ENCODE measurements around the gene GRIN2B. TPM values are rescaled to one million over a fixed set of nuclear protein-coding genes. Genes with fewer than 3 reads are reported as not detected.

GRIN2B gene
- total RNA-seq, 1 donor from 2014 or later = 0.02 TPM

GRCh38 chr12:13973996-13974395, 7.4 kb downstream of the GRIN2B start:
- no peaks in the 10 kb centered on the region for H3K4me1 Mint-ChIP-seq (ENCODE audit: low read depth, unreplicated experiment)
- no peak overlapping the region for H3K27ac Mint-ChIP-seq (ENCODE audit: unreplicated experiment)
- no peaks in the 10 kb centered on the region for H3K36me3 Mint-ChIP-seq (ENCODE audit: unreplicated experiment)
- H3K9me3 Mint-ChIP-seq (ENCODE audit: unreplicated experiment) = peaks cover 2% of the 10 kb centered on the region
- H3K4me3 Mint-ChIP-seq (ENCODE audit: unreplicated experiment) = no peak overlapping the region
- H3K27me3 Mint-ChIP-seq (ENCODE audit: unreplicated experiment) = peaks cover 6% of the 10 kb centered on the region
- DNase-seq = no peak
- TF ChIP-seq, protein P1, sequence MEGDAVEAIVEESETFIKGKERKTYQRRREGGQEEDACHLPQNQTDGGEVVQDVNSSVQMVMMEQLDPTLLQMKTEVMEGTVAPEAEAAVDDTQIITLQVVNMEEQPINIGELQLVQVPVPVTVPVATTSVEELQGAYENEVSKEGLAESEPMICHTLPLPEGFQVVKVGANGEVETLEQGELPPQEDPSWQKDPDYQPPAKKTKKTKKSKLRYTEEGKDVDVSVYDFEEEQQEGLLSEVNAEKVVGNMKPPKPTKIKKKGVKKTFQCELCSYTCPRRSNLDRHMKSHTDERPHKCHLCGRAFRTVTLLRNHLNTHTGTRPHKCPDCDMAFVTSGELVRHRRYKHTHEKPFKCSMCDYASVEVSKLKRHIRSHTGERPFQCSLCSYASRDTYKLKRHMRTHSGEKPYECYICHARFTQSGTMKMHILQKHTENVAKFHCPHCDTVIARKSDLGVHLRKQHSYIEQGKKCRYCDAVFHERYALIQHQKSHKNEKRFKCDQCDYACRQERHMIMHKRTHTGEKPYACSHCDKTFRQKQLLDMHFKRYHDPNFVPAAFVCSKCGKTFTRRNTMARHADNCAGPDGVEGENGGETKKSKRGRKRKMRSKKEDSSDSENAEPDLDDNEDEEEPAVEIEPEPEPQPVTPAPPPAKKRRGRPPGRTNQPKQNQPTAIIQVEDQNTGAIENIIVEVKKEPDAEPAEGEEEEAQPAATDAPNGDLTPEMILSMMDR (IDR thresholded peaks at IDR 0.05; ENCODE audit: partially characterized antibody, unreplicated experiment) = no peak

DNA sequence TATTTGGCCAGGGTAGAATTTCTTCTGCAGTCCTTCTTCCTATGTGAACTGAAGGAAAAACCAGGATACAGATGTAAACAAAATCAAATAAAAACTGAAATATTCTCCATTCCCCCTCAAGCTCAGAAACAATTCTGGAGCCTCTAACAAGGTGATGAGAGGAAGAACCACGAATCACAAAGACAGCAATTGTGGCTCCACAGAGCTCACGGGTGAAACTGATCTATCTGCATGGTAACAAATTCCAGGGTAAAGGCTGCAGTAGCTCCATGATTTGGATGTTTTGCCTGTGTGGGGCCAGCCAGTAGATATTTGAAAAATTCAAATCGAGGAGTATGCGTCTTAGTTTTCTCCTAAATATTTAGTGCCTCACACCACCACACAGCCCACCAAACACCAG, 10.6 kb downstream of the GRIN2B start:
- Mint-ChIP-seq H3K27ac (ENCODE audit: unreplicated experiment) (no peak overlapping the region), H3K9me3 (ENCODE audit: unreplicated experiment) (no peaks in the 10 kb centered on the region), H3K36me3 (ENCODE audit: unreplicated experiment) (no peaks in the 10 kb centered on the region), H3K4me1 (ENCODE audit: low read depth, unreplicated experiment) (no peaks in the 10 kb centered on the region), H3K4me3 (ENCODE audit: unreplicated experiment) (no peak overlapping the region), H3K27me3 (ENCODE audit: unreplicated experiment) (no peaks in the 10 kb centered on the region)
- no peak for DNase-seq
- TF ChIP-seq, protein P1 (IDR thresholded peaks at IDR 0.05; ENCODE audit: partially characterized antibody, unreplicated experiment) = no peak

DNA sequence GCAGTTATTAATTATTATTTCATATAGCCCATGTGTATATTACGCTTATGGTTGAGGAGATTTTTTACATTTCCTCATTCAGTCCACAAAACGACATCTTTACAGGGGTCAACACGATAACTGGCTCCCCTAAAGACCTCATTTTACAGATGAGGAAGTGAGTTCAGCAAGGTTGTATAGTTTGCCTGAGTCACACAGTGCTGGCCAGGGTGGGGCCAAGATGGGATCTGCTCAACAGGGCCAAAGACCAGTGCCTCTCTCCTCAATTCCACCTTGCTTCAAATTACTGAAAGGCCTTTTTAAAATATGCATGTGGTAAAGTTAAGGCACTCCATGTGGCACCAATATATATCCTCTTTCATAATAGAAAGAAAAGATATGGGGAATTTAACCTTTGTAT, 13.1 kb downstream of the GRIN2B start:
- H3K27me3 Mint-ChIP-seq (ENCODE audit: unreplicated experiment) = no peaks in the 10 kb centered on the region
- H3K27ac Mint-ChIP-seq (ENCODE audit: unreplicated experiment) = no peak overlapping the region
- no peaks in the 10 kb centered on the region for H3K4me1 Mint-ChIP-seq (ENCODE audit: low read depth, unreplicated experiment)
- DNase-seq = no peak
- H3K4me3 Mint-ChIP-seq (ENCODE audit: unreplicated experiment) = no peak overlapping the region
- TF ChIP-seq, protein P1 (IDR thresholded peaks at IDR 0.05; ENCODE audit: partially characterized antibody, unreplicated experiment) = no peak
- H3K36me3 Mint-ChIP-seq (ENCODE audit: unreplicated experiment) = no peaks in the 10 kb centered on the region
- H3K9me3 Mint-ChIP-seq (ENCODE audit: unreplicated experiment) = no peaks in the 10 kb centered on the region

GRCh38 chr12:13964666-13965065, 16.7 kb downstream of the GRIN2B start:
- no peaks in the 10 kb centered on the region for H3K36me3 Mint-ChIP-seq (ENCODE audit: unreplicated experiment)
- DNase-seq = no peak
- no peak overlapping the region for H3K27ac Mint-ChIP-seq (ENCODE audit: unreplicated experiment)
- TF ChIP-seq, protein P1 (IDR thresholded peaks at IDR 0.05; ENCODE audit: partially characterized antibody, unreplicated experiment) = no peak
- H3K4me3 Mint-ChIP-seq (ENCODE audit: unreplicated experiment) = no peak overlapping the region
- H3K27me3 Mint-ChIP-seq (ENCODE audit: unreplicated experiment) = no peaks in the 10 kb centered on the region
- peaks cover 2% of the 10 kb centered on the region for H3K9me3 Mint-ChIP-seq (ENCODE audit: unreplicated experiment)
- no peaks in the 10 kb centered on the region for H3K4me1 Mint-ChIP-seq (ENCODE audit: low read depth, unreplicated experiment)

- TF ChIP-seq, protein P1 (IDR thresholded peaks at IDR 0.05; ENCODE audit: partially characterized antibody, unreplicated experiment) = peak; percentile 60
- H3K4me3 Mint-ChIP-seq (ENCODE audit: unreplicated experiment) = no peak overlapping the region
- peak; percentile 27 for DNase-seq
Observed at GRCh38 chr12:13962699-13963098, 18.7 kb downstream of the GRIN2B start.

More at GRCh38 chr12:13962699-13963098, 18.7 kb downstream of the GRIN2B start:
- Mint-ChIP-seq H3K36me3 (ENCODE audit: unreplicated experiment) (no peaks in the 10 kb centered on the region), H3K27me3 (ENCODE audit: unreplicated experiment) (no peaks in the 10 kb centered on the region), H3K4me1 (ENCODE audit: low read depth, unreplicated experiment) (no peaks in the 10 kb centered on the region), H3K9me3 (ENCODE audit: unreplicated experiment) (peaks cover 2% of the 10 kb centered on the region), H3K27ac (ENCODE audit: unreplicated experiment) (no peak overlapping the region)
